Fibroblast of mammary gland (primary cell): ENCODE measurements around the gene TWF2.
A peak's percentile ranks its signal among the peaks of the same experiment; 100 is the strongest.
"Not testable (repeated sequence)": the region's sequence is repeated elsewhere in the genome, so short reads cannot be mapped to it uniquely, and the experiment has no call there.

ENCODE experiments used
- DNase-seq: peaks from one replicate; pipeline ENCODE4 v3.0.0-alpha.2; 2010; ENCODE audit warnings: low read depth
- H3K4me3 ChIP-seq: 2 replicates; pipeline ENCODE4 v1.5.1; 2011; ENCODE audit warnings: low read depth, mild to moderate bottlenecking, low read length, moderate library complexity; ENCODE audit not compliant: control insufficient read depth
- TF ChIP-seq, protein P1 (sequence below): conservative IDR thresholded peaks from 2 replicates; pipeline ENCODE4 v1.5.1; 2011; ENCODE audit warnings: low read depth, low read length, inconsistent platforms; ENCODE audit not compliant: control insufficient read depth, insufficient read depth

The TWF2 gene

DNA sequence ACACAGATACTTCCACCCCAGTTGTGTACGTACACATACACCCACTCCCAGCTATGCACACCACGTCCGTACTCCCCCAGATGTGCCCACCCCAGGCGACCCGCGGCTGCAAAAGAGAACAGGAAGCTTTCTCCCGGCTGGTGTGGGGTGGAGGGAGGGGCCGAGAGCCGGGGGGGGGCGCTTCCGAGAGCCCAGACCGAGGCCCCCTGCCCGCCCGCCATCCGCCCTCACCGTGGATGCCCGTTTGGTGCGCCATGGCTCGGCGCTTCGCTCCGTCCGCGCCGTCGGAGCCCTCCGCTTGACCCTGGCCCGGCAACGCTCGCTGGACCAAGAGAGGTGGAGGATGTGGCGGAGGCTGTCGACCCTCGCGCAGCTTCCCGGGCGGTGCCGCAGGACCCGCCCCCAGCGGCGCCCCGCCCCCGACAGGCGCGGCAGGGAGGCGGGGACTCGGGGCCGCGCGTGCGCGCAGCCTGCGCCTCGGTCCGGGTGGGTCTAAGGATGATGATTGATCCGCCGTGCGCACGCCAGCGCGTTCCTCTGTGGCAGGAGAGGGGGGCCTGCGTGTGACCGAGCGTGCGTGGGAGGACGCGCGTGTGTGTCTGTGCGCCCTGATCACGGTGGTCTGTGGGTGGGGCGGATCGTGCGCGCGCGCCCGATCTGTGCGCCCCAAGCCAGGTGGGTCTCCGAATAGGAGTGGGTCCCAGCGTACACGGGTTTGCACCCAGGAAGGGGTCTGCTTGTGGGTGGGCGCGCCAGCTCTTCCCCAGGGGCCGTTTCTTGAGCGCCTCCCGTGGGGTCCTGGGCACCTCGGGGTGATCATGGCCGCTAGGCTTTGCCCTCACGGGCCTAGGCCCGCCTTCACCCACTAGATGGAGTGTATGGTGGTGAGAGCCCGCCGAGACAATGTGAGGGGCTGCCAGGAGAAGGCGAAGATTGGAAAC lies at the start of gene TWF2:
TWF2 (minus strand) TSS at position 398 of the 941 bp plus-strand sequence; CDS start at position 256, 142 bp downstream.
- TF ChIP-seq, protein P1, sequence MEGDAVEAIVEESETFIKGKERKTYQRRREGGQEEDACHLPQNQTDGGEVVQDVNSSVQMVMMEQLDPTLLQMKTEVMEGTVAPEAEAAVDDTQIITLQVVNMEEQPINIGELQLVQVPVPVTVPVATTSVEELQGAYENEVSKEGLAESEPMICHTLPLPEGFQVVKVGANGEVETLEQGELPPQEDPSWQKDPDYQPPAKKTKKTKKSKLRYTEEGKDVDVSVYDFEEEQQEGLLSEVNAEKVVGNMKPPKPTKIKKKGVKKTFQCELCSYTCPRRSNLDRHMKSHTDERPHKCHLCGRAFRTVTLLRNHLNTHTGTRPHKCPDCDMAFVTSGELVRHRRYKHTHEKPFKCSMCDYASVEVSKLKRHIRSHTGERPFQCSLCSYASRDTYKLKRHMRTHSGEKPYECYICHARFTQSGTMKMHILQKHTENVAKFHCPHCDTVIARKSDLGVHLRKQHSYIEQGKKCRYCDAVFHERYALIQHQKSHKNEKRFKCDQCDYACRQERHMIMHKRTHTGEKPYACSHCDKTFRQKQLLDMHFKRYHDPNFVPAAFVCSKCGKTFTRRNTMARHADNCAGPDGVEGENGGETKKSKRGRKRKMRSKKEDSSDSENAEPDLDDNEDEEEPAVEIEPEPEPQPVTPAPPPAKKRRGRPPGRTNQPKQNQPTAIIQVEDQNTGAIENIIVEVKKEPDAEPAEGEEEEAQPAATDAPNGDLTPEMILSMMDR = peak; percentile 36
- peak; percentile 70 for DNase-seq
- H3K4me3 ChIP-seq = peak within 1 kb of the TSS; percentile 90

DNA sequence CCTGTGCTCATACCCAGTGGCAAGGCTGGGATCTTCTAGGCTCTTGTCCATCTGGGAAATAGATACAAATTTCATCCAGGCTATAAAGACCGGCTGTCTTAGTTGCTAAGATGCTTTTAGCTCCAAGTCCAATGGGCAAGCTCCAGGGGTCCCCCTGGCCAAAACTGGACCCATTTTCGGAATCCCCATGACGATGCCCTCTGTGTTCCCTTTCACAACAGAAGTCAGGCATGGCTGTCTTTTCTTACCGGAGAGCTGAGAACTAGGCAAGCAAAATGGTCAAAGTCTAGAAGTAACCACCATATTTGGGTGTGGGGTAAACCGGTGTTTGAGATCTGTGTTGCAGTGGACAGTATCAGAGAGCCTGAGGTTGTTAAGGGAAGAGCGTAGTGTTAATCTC lies 49.7 kb upstream of the TWF2 start:
- DNase-seq = no peak
- peak overlapping the region; percentile 93 for H3K4me3 ChIP-seq
- TF ChIP-seq, protein P1 = no peak

DNA sequence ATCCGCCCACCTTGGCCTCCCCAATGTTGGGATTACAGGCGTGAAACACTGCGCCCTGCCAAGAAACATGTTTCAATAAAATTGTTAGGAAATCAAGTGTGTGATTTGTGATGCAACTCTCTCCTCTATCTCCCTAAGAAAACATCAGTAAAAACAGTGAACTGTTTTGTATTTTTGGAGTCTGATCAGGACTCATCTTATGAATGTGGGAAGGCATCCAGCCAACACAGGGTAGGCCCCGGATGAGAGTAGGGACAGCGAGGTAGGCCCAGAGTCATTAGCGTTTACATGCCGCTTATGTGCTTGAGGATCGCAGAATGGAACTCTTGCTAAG lies 47.8 kb upstream of the TWF2 start:
- peak; percentile 72 for DNase-seq
- peak overlapping the region; percentile 93 for H3K4me3 ChIP-seq
- TF ChIP-seq, protein P1 = no peak

DNA sequence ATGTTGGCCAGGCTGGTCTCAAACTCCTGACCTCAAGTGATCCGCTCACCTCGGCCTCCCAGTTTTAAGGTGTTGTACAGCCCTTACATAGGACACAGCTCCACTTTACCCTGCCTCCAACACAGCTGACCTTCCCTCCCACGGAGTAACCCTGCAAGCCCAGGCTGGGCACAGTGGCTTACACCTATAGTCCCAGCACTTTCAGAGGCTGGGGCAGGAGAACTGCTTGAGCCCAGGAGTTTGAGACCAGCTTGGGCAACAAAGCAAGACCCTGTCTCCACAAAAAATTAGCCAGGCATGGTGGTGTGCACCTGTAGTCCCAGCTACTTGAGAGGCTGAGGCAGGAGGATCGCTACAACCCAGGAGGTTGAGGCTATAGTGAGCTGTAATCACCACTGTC lies 45.1 kb upstream of the TWF2 start:
- DNase-seq, H3K4me3 ChIP-seq: not testable (repeated sequence)

DNA sequence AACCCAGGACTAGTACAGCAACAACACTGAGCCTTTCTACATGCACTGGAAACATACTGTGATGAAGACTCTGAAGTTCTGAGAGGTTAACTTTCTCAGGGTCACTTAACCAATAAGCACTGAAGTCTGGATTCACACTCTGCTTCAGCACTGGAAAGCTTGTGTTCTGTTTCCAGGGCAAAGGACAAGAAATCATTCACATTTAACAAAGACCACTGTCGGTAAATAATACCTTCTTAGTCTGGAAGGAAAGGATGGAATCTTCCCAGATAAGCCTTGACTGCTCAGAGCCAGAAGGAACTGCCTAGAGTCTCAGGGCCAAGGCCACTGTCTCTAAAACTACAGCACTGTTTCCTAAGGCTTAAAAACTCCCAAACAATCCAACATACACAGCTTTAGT lies 44.3 kb upstream of the TWF2 start:
- DNase-seq = no peak
- no peak overlapping the region for H3K4me3 ChIP-seq
- TF ChIP-seq, protein P1 = no peak

DNA sequence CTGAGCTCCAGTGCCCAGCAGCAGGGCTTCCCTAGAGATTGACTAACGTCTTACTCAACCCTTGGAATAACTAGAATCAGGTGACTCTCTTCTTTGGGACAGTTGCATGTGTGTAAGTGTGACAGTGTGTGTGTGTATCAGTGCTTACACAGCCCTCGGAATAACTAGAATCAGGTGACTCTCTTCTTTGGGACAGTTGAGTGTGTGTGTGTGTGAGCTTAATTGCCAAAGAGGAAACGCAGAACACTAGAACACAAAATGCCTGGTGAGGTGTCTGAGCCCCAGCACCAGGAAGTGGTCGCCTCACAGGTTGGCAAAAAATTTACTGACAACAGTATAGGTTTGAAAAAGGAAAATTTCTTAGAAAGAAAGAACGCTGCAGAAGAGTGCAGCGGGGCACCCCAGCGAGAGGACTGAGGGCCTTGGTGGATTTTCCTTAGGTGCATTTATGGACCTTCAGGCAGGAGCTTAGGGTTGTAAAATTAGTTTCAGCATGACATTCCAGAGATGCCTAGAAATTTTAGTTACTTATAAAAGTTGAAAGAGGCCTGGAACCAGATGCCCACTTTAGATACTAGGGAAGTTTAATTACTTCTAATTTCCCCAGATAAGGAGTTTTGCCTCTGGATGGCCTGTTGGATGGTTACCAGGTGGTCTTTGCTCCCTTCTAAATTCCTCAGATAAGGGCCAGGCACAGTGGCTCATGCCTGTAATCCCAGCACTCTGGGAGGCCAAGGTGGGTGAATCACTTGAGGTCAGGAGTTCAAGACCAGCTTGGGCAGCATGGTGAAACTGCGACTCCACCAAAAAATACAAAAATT lies 43.2 kb upstream of the TWF2 start:
- no peak overlapping the region for H3K4me3 ChIP-seq
- DNase-seq = peak; percentile 56

More for the DNA sequence above, 43.2 kb upstream of the TWF2 start:
- TF ChIP-seq, protein P1 = no peak
